H9 (cell line): ENCODE results near the gene PLXNA4. TPM values are rescaled to one million over a fixed set of nuclear protein-coding genes. Genes with fewer than 3 reads are reported as not detected.

Experiments used
- DNase-seq: peaks from one replicate; pipeline ENCODE4 v3.0.0-alpha.2; 2017
- H2AFZ ChIP-seq: one replicate; pipeline ENCODE4 v1.6.1; 2013; ENCODE audit warnings: mild to moderate bottlenecking, low read length, control low read depth, moderate library complexity
- H2AK5ac ChIP-seq: 2 replicates; pipeline ENCODE4 v1.6.1; 2013; ENCODE audit warnings: low read length, control low read depth, mixed read lengths; ENCODE audit not compliant: insufficient read length
- H2BK120ac ChIP-seq: one replicate; pipeline ENCODE4 v1.6.1; 2013; ENCODE audit warnings: low read depth, mild to moderate bottlenecking, low read length, control low read depth, inconsistent platforms; ENCODE audit not compliant: poor library complexity, severe bottlenecking
- H2BK12ac ChIP-seq: 2 replicates; pipeline ENCODE4 v1.6.1; 2013; ENCODE audit warnings: low read length, control low read depth, mixed read lengths, low read depth; ENCODE audit not compliant: insufficient read length
- H2BK15ac ChIP-seq: 2 replicates; pipeline ENCODE4 v1.6.1; 2013; ENCODE audit warnings: low read depth, low read length, control low read depth
- H2BK20ac ChIP-seq: one replicate; pipeline ENCODE4 v1.6.1; 2013; ENCODE audit warnings: low read depth, mild to moderate bottlenecking, low read length, control low read depth, inconsistent platforms; ENCODE audit not compliant: poor library complexity, severe bottlenecking
- H2BK5ac ChIP-seq: 2 replicates; pipeline ENCODE4 v1.6.1; 2013; ENCODE audit warnings: low read length, control low read depth, mixed read lengths; ENCODE audit not compliant: insufficient read length
- H3K14ac ChIP-seq: 2 replicates; pipeline ENCODE4 v1.6.1; 2013; ENCODE audit warnings: low read length, control low read depth; ENCODE audit not compliant: insufficient read depth
- H3K18ac ChIP-seq: 2 replicates; pipeline ENCODE4 v1.6.1; 2013; ENCODE audit warnings: low read depth, mild to moderate bottlenecking, mixed read lengths, low read length, control low read depth; ENCODE audit not compliant: insufficient read length
- H3K23ac ChIP-seq: 2 replicates; pipeline ENCODE4 v1.6.1; 2013; ENCODE audit warnings: low read length, control low read depth, mixed read lengths, low read depth; ENCODE audit not compliant: insufficient read length
- H3K23me2 ChIP-seq: 2 replicates; pipeline ENCODE4 v1.6.1; 2013; ENCODE audit warnings: low read depth, mild to moderate bottlenecking, mixed read lengths, low read length, control low read depth; ENCODE audit not compliant: insufficient read length, poor library complexity, severe bottlenecking
- H3K27ac ChIP-seq: 2 replicates; pipeline ENCODE4 v1.5.1; 2013; ENCODE audit warnings: low read length, control low read depth, mixed read lengths, low read depth; ENCODE audit not compliant: insufficient read length
- H3K27me3 ChIP-seq: 2 replicates; pipeline ENCODE4 v1.6.1; 2013; ENCODE audit warnings: low read length, control low read depth, inconsistent platforms; ENCODE audit not compliant: insufficient read depth
- H3K4ac ChIP-seq: 2 replicates; pipeline ENCODE4 v1.6.1; 2013; ENCODE audit warnings: low read depth, mild to moderate bottlenecking, control low read depth, inconsistent platforms, low read length, moderate library complexity
- H3K4me1 ChIP-seq: 2 replicates; pipeline ENCODE4 v1.6.1; 2013; ENCODE audit warnings: low read length, control low read depth, inconsistent platforms; ENCODE audit not compliant: insufficient read depth
- H3K4me2 ChIP-seq: 2 replicates; pipeline ENCODE4 v1.6.1; 2013; ENCODE audit warnings: low read length, control low read depth, mixed read lengths; ENCODE audit not compliant: insufficient read length, insufficient read depth
- H3K56ac ChIP-seq: 2 replicates; pipeline ENCODE4 v1.6.1; 2013; ENCODE audit warnings: low read depth, mild to moderate bottlenecking, mixed read lengths, low read length, control low read depth; ENCODE audit not compliant: insufficient read length
- H3K79me1 ChIP-seq: 2 replicates; pipeline ENCODE4 v1.6.1; 2013; ENCODE audit warnings: low read depth, mild to moderate bottlenecking, moderate library complexity, low read length, control low read depth, inconsistent platforms; ENCODE audit not compliant: insufficient read depth, poor library complexity, severe bottlenecking
- H3K79me2 ChIP-seq: 2 replicates; pipeline ENCODE4 v1.6.1; 2013; ENCODE audit warnings: low read length, control low read depth, inconsistent platforms; ENCODE audit not compliant: insufficient read depth
- H3K9ac ChIP-seq: 2 replicates; pipeline ENCODE4 v1.6.1; 2013; ENCODE audit warnings: low read length, control low read depth, mixed read lengths; ENCODE audit not compliant: insufficient read length; ENCODE audit errors: extremely low read depth
- H3K9me3 ChIP-seq: one replicate; pipeline ENCODE4 v1.6.1; 2013; ENCODE audit warnings: low read depth, low read length, inconsistent platforms; ENCODE audit not compliant: control insufficient read depth
- H3T11ph ChIP-seq: one replicate; pipeline ENCODE4 v1.6.1; 2013; ENCODE audit warnings: mild to moderate bottlenecking, low read length, control low read depth, inconsistent platforms
- H4K20me1 ChIP-seq: one replicate; pipeline ENCODE4 v1.6.1; 2013; ENCODE audit not compliant: control insufficient read depth, insufficient read length, insufficient read depth
- H4K5ac ChIP-seq: 2 replicates; pipeline ENCODE4 v1.6.1; 2013; ENCODE audit warnings: low read depth, mild to moderate bottlenecking, mixed read lengths, low read length, control low read depth; ENCODE audit not compliant: insufficient read length
- H4K8ac ChIP-seq: replicated peaks from 2 replicates; pipeline ENCODE4 v1.6.1; 2013; ENCODE audit warnings: low read length, control low read depth, mixed read lengths, low read depth; ENCODE audit not compliant: insufficient read length
- H4K91ac ChIP-seq: 2 replicates; pipeline ENCODE4 v1.6.1; 2013; ENCODE audit warnings: low read depth, mild to moderate bottlenecking, moderate library complexity, mixed read lengths, low read length, control low read depth; ENCODE audit not compliant: insufficient read length
- H3K27ac Mint-ChIP-seq, 3 experiments: 2 replicates in 2 of 3; 3 replicates in 1 of 3; pipeline ENCODE4 v1.8.0; 2020 to 2021; ENCODE audit warnings: mixed read lengths in 3 of 3, mild to moderate bottlenecking in 1 of 3, moderate library complexity in 1 of 3
- H3K27me3 Mint-ChIP-seq: 2 replicates; pipeline ENCODE4 v1.8.0; 2021; ENCODE audit warnings: low read depth, mild to moderate bottlenecking, moderate library complexity, mixed read lengths
- H3K36me3 Mint-ChIP-seq, 3 experiments: 2 replicates in 2 of 3; 3 replicates in 1 of 3; pipeline ENCODE4 v1.8.0; 2020 to 2021; ENCODE audit warnings: low read depth in 3 of 3, mixed read lengths in 3 of 3; ENCODE audit not compliant: insufficient read depth in 1 of 3
- H3K4me1 Mint-ChIP-seq, 2 experiments: 2 replicates each; pipeline ENCODE4 v1.8.0; 2020; ENCODE audit warnings: mixed read lengths in 2 of 2
- H3K4me3 Mint-ChIP-seq, 2 experiments: 2 replicates in 1 of 2; 3 replicates in 1 of 2; pipeline ENCODE4 v1.8.0; 2020 to 2021; ENCODE audit warnings: mild to moderate bottlenecking in 2 of 2, mixed read lengths in 2 of 2, moderate library complexity in 1 of 2
- H3K9me3 Mint-ChIP-seq, 2 experiments: 2 replicates in 1 of 2; 3 replicates in 1 of 2; pipeline ENCODE4 v1.8.0; 2020; ENCODE audit warnings: mild to moderate bottlenecking in 2 of 2, mixed read lengths in 2 of 2, moderate library complexity in 1 of 2
- CTCF ChIP-seq: fragments of 200-600 bp; sonication (generic); conservative IDR thresholded peaks from 3 replicates; pipeline ENCODE4 v1.8.0; 2021; ENCODE audit warnings: antibody characterized with exemption, mild to moderate bottlenecking
- WGBS: extraction: QIAGEN DNeasy Blood & Tissue Kit; methylation state at CpG from one replicate; pipeline ENCODE4 v1.1.7; 2013; ENCODE audit warnings: missing lambda C conversion rate, low lambda C conversion rate, mixed read lengths; ENCODE audit not compliant: insufficient read length; ENCODE audit errors: extremely low coverage; 5-methylcytosine and 5-hydroxymethylcytosine counted together
- total RNA-seq: library from RNA; stranded (reverse); gene quantifications from 2 replicates; pipeline ENCODE4 v1.2.1, GENCODE V29; 2021

Gene PLXNA4
- total RNA-seq, 1 experiment from 2014 or later, result 0.35 TPM

- no peaks in the 10 kb centered on the region for H3K79me1 ChIP-seq
- no peak overlapping the region for H4K91ac ChIP-seq
- no peak overlapping the region for H3K4me3 Mint-ChIP-seq
- H2BK20ac ChIP-seq, result no peak overlapping the region
- H4K5ac ChIP-seq, result no peak overlapping the region
- no peak overlapping the region for H3K18ac ChIP-seq
- no peak for TF ChIP-seq CTCF
- no peak overlapping the region for H2BK120ac ChIP-seq
- H3K9me3 Mint-ChIP-seq, result no peaks in the 10 kb centered on the region
- no peak overlapping the region for H3K23ac ChIP-seq
- H3K14ac ChIP-seq, result no peak overlapping the region; the same call in 1 of the 2 replicates
- H3K27me3 Mint-ChIP-seq, result peaks cover 18% of the 10 kb centered on the region
- H3K4me2 ChIP-seq, result no peak overlapping the region
- H2BK12ac ChIP-seq, result no peak overlapping the region
- no peak overlapping the region for H2AFZ ChIP-seq
- DNase-seq, result no peak
- H2AK5ac ChIP-seq, result no peak overlapping the region
- peaks cover 0 to 3% of the 10 kb centered on the region in 2 experiments; a peak in 2 of 4 replicates for H3K4me1 Mint-ChIP-seq
- no peak overlapping the region for H2BK5ac ChIP-seq
- no peaks in the 10 kb centered on the region for H4K20me1 ChIP-seq
- H3K4ac ChIP-seq, result no peak overlapping the region
- H3K27ac ChIP-seq, result no peak overlapping the region
- H4K8ac ChIP-seq, result no peak overlapping the region
- no peaks in the 10 kb centered on the region for H3K79me2 ChIP-seq
- no CpG with 5 or more reads among the region's 8 CpGs for whole genome bisulfite sequencing
- H3T11ph ChIP-seq, result no peak overlapping the region
- no peak overlapping the region; a peak in 1 of 7 replicates for H3K27ac Mint-ChIP-seq
- H3K27me3 ChIP-seq, result no peaks in the 10 kb centered on the region
- H3K9me3 ChIP-seq, result no peaks in the 10 kb centered on the region
- H3K56ac ChIP-seq, result no peak overlapping the region
- no peaks in the 10 kb centered on the region for H3K4me1 ChIP-seq
- no peaks in the 10 kb centered on the region for H3K23me2 ChIP-seq
- H3K36me3 Mint-ChIP-seq, result no peaks in the 10 kb centered on the region
- H3K9ac ChIP-seq, result no peak overlapping the region
- H2BK15ac ChIP-seq, result no peak overlapping the region
Measured at GRCh38 chr7:132511921-132512320, 64.3 kb downstream of the PLXNA4 start.
